NCI-H1048 (cell line): ENCODE data around the gene C6orf89.

Experiments
- DNase-seq: peaks from one replicate; lab custom pipeline; 2025; lab: John Stamatoyannopoulos, UW

The C6orf89 gene

DNA sequence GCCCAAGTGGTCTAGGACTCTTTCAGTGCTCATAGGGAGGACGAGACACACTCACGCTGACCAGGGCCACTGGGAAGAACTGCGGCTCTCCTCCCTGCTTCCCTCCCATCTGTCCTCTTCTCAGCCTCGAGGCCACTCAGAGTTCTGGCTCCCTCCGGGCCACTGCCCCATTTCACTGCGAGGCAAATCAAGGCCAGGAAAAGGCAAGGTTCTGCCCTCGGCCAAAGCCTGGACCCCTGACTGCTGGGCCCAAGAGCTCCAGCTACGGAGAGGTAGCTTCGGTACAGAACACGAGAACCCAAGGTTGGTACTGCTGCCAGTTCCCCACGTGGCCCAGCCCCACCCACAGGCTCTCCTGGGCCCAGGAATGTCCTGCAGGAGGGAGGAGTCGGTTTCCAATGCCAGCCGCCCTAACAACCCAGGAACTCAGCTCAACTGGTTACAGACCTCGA, 83.5 kb downstream of the C6orf89 start:
- DNase-seq: no peak

DNA sequence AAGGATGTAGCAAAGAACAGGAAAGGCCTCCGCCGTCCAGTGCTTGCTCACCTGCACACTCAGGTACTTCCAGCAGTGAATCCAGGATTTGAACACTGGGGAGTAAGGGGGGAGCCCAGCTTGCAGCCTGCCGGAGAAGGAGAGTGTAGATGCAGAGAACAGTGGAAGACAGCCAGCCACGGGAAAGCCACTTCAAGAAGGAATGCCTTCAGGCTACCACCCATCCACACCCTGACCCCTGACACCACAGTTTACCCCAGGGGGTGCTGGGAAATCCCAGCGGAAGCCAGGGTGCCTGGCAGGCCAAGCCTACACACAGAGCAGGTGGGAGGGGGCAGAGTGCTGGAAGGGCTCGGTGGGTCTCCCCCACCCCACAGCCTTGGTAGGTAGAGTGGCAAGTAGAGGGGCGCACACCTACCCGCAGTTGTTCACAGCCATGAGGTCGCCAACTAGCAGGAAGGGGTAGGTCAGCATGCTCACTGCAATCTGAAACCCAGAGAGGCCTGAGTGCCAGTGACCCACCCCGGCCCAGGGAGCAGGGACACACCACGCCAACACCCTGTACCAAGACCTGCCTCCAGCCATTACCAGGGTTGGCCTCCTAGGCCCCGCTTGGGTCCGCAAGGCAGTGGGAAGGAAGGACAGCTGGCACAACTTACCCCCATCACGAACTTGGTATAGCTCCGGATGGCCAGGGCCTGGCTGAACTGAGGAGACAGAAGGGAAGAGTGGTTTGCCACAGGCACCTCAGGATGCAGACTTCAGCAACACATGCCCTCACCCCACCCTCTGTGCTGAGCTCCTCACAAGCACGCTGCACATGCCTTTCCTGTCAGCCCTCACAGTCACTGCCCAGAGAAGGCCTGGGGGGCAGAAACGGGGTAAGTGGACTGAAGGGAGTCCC, 84.5 kb downstream of the C6orf89 start:
- DNase-seq: no peak

DNA sequence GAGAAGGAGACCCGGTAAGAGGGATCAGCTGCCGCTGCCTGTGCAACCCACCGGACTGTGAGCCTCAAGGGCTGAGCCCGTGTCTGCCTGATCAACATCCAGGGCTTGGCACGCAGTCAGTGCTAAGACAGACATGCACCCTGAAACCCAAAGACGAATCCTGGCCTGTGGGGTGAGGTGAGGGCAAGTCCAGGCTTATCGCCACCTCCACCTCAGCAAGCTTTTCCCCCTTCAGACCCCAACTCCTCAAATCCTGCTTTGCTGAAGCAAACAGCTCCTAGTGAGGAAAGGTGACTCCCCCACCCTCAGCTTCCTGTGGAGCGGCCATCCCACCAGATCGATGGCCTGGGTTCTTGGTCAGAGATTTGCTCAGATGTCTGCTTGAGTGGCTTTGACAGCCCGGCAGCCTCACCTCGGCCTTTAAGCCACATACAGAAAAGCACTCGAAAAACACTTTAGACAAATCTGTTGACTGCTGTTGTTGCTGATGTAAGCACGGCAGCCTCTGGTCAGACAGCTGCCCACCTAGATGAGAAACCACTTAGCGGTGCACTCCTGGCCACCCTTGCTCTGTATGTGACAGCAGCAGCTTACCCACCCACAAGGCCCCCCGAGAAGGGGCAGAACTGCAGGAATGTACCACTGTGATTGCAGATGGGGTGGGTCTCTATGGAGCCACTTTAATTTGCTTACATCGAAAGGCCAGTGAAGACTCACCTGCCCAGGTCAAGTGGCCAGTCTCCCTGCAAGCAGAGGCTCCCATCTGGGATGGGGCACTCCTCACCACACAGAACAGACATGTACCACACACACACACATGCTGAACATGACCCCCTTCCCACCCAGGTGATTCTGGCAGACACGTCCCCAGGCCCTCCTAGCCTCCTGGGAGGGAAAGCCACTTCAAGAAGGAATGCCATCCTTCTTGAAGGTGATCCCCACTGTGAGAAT, 85.4 kb downstream of the C6orf89 start:
- no peak for DNase-seq

DNA sequence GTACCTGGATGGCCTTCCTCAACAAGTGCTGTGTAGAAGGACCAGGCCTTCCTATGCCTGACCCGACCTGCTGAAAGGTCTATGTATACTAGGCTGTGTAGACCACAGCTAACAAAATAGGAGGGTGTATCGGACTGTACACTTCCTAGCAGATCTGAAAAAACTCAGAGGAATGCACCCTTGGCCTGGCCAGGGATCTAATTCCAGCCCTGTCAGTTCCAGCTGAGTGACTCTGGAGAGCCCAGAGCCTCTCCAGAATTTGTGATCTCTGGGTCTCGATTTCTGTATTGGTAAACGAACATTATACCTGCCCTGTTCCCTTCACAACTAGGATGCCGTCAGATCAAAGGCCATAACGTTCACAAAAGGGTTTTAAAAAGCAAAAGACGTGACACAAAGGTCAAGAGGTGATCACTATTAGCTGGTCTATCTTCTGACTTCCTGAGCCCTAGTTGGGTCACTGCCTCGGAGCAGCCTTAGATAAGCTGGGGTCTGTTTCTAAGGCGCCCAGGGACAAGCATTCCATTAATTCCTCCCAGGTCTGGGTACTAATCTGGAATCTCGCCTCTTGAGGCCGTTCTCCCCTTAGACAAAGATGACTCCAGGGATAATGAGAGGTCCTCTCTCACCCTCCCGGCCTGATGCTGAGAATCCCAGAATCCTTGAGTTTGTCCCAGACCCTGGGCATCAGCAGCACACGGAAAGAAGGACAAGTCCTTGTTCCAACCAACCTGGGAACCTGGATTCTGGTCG, 86.3 kb downstream of the C6orf89 start:
- DNase-seq: no peak

DNA sequence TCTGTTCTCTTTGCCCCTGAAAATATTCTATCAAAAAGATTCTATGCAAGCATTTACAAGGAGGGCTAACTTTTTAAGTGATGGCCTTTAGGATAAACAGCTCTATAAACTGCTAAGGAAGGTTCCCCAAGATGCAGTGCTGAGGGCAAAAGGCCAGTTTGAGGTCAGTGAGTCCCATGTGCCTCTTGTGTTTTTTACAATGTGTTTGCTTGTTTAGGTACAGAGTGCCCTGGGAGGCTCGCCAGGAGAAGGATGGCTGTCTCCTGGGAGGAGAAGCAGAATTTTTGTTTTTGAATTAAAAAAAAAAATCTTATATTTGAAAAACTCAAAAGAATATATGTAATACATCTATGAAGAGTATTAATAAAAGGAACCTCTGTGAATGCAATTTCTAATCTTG, 87.4 kb downstream of the C6orf89 start:
- DNase-seq: no peak

DNA sequence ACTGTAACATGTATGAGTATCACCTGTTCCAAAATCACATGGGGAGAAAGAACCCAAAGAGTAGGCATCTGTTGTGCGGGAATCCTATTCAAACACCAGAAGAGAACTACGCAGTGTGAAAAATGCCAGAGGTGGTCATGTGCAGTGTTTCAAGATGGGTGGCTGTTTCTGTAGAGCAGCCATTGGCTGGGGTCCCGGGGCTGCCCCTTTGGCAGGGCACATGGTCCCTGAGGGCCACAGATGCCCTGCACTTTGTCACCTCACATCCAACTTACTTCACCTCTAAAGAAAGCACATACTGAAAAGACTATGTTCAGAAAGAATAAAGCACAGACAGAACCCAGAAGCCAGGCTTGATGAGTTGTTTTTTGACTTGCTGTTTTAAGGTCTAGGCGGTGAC, 87.9 kb downstream of the C6orf89 start:
- DNase-seq: no peak

DNA sequence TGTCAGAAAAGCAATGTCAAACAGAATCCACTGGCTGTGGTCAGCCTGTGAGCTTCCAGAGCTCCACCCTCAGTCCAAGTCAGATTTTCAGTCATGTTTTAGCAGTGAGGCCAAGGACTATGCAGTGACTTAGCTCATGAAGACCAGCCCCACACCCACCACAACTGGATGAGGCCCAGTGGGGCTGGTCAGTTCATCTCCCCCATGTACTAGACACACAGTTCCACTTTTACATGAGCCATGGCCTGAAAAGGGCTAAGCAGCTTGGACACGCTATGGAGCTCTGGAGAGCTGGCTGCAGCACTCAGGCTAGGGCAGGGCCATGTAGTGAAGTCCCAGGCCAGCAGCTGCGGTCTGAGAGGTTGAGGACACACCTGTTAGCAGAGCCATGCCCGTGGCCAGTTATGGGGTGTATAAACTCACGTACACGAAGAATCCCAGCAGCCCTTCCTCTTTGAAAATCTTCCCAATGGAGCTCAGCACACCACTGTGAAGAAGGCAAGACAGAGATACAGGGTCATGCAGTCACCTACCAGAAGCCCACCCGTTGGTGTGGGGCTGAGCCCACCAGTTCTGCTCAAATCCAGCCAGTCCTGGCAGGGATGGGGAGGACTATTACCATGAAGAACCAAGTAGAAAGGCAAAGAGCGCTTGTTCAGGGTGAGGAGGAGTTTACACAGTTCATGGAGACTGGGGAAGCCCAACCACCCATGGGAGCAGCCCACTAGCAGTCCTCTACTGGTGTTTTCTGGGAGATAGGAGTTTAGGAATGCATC, 89.7 kb downstream of the C6orf89 start:
- no peak for DNase-seq

DNA sequence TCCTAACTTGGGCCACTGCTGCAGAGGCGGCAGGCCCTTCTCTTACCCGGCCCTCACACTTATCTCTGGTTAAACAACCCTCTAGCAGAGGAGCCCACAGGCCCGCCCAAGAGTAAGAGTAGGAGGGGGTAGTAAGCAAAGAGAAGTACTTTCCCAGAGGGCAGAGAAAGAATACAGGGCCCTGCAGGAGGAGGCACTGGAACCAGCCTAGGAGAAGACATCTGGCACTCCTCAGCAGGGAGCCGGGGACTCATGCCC, 90.2 kb downstream of the C6orf89 start:
- DNase-seq: no peak

DNA sequence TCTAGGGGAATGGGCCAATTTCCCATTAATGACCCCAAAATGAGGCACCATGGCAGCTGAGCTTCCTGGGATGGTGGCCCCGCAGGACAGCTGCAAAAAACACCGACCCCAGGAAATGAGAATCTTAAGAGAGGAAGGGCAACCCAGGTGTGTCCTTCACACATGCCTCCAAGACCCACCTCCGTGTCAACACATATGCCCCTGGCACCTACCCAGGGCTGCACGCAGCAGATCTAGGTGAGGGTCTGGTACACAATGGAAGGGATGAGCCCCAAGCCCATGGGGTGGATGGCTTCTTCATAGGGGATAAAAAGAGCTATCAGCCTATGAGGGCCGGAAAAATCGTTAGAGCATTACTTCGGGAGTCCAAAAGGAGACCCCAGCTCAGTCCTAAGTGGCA, 90.8 kb downstream of the C6orf89 start:
- DNase-seq: no peak

DNA sequence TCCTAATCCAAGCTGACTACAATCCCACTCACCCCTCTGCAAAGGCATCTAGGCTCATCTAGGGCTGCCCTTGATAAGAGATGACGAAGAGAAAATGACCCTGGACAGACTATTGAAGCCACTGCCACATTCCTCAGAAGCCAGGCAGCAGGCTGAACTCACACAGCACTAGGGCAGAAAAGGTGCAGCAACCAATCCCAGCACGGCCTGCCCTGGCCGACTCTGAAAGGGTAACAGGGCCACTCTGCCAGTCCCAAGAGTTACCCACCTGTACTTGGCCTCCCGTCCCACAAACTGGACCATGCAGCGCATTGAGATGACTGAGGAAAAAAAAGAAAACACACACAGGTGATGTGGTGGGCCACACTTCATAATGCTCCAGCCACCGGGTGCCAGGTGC, 91.2 kb downstream of the C6orf89 start:
- no peak for DNase-seq

DNA sequence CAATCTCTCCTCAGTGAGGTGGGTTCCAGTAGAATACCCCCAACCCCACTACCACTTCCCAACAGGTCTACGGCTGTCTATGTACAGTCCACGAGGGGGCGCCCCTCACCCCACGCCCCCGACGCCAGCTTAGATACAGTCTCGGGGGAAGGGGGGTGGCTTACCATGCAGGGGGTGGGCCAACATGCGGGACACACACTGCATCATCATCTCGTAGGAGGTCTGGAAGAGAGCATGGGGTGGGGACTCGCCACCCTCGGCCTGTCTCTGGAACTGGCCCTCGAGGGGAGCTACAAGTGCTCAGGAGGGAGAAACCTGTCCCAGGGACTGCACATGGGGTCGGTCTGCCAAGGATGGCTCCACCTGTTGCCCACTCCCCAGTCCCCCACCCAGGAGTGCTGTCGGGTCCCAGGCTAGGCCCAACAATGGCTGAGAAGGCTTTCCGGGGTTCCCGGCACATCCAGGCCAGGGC, 91.8 kb downstream of the C6orf89 start:
- DNase-seq: no peak
